Cardiac fibroblast (primary cell): ENCODE data around the gene TMEM121B.

ENCODE experiments used
- DNase-seq, 2 donors: peaks; one replicate each; pipeline versions ENCODE4 v3.0.0 to v3.0.0-alpha.2; 2010; ENCODE audit warnings: low read depth in 2 of 2
- H3K4me3 ChIP-seq, 2 donors: replicated peaks in 1 of 2; 1 replicate in 1 of 2; 2 replicates in 1 of 2; pipeline ENCODE4 v1.5.1; 2011; ENCODE audit warnings: low read depth in 2 of 2, low read length in 2 of 2, mild to moderate bottlenecking in 2 of 2, moderate library complexity in 1 of 2
- CTCF ChIP-seq: IDR thresholded peaks from one replicate; pipeline ENCODE4 v1.5.1; 2011; ENCODE audit warnings: low read depth, mild to moderate bottlenecking, low read length, inconsistent platforms

The TMEM121B gene

GRCh38 chr22:17114173-17114897, 6.8 kb downstream of the TMEM121B start:
- no peak overlapping the region for H3K4me3 ChIP-seq
- TF ChIP-seq CTCF: no peak
- no peak for DNase-seq

- DNase-seq: no peak
- no peak overlapping the region for H3K4me3 ChIP-seq
- TF ChIP-seq CTCF: no peak
These were observed 7.6 kb downstream of the TMEM121B start for GRCh38 chr22:17113600-17113999.

- no peak for TF ChIP-seq CTCF
- no peak overlapping the region for H3K4me3 ChIP-seq
These were observed 8.6 kb downstream of the TMEM121B start for GRCh38 chr22:17112491-17113042.

DNA sequence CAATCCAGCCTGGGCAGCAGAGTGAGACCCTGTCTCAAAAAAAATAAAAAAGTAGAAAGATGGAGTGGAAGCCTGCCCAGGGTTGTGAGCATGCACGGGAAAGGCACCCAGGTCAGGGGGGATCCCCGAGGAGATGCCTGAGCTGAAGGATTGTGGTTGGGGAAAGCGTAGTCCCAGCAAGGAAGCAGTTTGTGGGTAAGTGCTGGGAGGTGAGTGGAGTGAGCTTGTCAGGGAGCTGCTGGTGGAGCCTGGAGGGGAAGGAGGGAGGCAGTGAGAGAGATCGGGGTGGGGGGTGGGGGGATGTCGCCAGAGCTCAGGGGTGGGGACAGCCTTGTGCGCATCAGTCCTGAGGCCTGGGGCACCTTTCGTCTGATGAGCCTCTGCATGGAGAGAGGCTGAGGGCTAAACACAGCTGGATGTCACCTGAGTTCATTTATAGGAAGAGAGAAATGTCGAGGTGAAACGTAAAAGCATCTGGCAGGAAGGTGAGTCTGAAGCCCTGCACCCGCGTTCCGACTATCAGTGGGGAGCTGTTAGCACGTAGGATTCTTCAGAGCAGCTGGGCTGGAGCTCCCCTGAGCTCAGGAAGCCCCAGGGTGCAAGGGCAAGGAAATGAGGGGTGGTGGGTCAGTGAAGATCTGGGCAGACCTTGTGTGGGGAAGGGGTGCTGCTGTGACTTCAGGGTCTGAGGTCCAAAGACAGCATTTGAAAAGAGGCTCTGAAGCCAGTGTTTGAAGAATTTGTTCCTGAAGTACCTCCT, 10.2 kb downstream of the TMEM121B start:
- TF ChIP-seq CTCF: no peak

More at GRCh38 chr22:17112491-17113042, 8.6 kb downstream of the TMEM121B start:
- DNase-seq: no peak

DNA sequence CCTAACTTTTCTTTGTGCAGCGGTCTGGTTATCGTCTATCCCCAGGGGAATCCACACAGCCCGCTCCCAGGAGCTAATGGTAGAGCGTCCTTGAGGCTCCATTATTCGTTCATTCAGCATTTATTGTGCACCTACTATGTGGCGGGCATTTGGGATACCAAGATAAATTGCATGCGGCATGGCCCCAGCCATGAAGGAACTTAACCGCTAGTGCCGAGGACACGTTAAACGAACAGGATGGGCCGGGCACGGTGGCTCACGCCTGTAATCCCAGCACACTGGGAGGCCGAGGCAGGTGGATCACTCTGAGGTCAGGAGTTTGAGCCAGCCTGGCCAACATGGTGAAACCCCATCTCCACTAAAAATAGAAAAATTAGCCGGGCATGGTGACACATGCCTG, 11.2 kb downstream of the TMEM121B start:
- no peak for DNase-seq
- no peak for TF ChIP-seq CTCF
- H3K4me3 ChIP-seq: no peak overlapping the region

More for the DNA sequence above, 10.2 kb downstream of the TMEM121B start:
- no peak overlapping the region for H3K4me3 ChIP-seq
- no peak for DNase-seq

GRCh38 chr22:17109113-17109865, 11.9 kb downstream of the TMEM121B start:
- TF ChIP-seq CTCF: no peak
- DNase-seq: no peak
- no peak overlapping the region for H3K4me3 ChIP-seq
